GM12878 (cell line): ENCODE data around the gene MAP1LC3B.

Experiments used
- CREB1 ChIP-seq: IDR thresholded peaks from 2 replicates; pipeline ENCODE4 v1.6.1; 2012; ENCODE audit warnings: low read depth, mild to moderate bottlenecking, inconsistent platforms
- EP300 ChIP-seq, 2 experiments: fragments of 150-350 bp in 1 of 2; IDR thresholded peaks; 2 replicates each; pipeline ENCODE4 v1.6.1; 2011 to 2012; ENCODE audit warnings: low read depth in 2 of 2, low read length in 2 of 2, borderline replicate concordance in 1 of 2, improper control_type of control experiment in 1 of 2, inconsistent platforms in 1 of 2; ENCODE audit not compliant: control insufficient read depth in 1 of 2
- GABPA ChIP-seq: IDR thresholded peaks from 2 replicates; pipeline ENCODE4 v1.6.1; 2014; ENCODE audit warnings: antibody characterized with exemption, low read depth, mild to moderate bottlenecking, inconsistent platforms
- MEF2A ChIP-seq: IDR thresholded peaks from 2 replicates; pipeline ENCODE4 v1.6.1; 2011; ENCODE audit warnings: low read depth, mild to moderate bottlenecking, low read length, moderate library complexity; ENCODE audit not compliant: insufficient read depth
- NBN ChIP-seq: fragments of 450-650 bp; IDR thresholded peaks from 2 replicates; pipeline ENCODE4 v1.6.1; 2016
- POLR2A ChIP-seq: IDR thresholded peaks from 2 replicates; pipeline ENCODE4 v1.6.1; 2011; ENCODE audit warnings: low read depth, mild to moderate bottlenecking, low read length
- ZNF274 ChIP-seq: IDR thresholded peaks from one replicate; pipeline ENCODE4 v1.8.0; 2011; ENCODE audit not compliant: insufficient read length, insufficient read depth
- ZZZ3 ChIP-seq: IDR thresholded peaks from 2 replicates; pipeline ENCODE4 v1.6.1; 2011; ENCODE audit warnings: low read depth; ENCODE audit not compliant: control insufficient read depth, insufficient read length
- TF ChIP-seq, protein P1 (sequence below), 3 experiments: IDR thresholded peaks in 2 of 3; conservative IDR thresholded peaks in 1 of 3; 2 replicates each; pipeline ENCODE4 v1.5.1; 2011; ENCODE audit warnings: low read depth in 3 of 3, low read length in 3 of 3, mild to moderate bottlenecking in 3 of 3, control low read depth in 2 of 3, moderate library complexity in 2 of 3, inconsistent platforms in 1 of 3, mixed read lengths in 1 of 3; ENCODE audit not compliant: control insufficient read depth in 2 of 3, insufficient read depth in 1 of 3; ENCODE audit errors: extremely low read depth in 1 of 3
- TF ChIP-seq, protein P2 (sequence below): fragments of 450-650 bp; IDR thresholded peaks from 2 replicates; pipeline ENCODE4 v1.6.1; 2017; ENCODE audit warnings: mild to moderate bottlenecking, moderate library complexity
- TF ChIP-seq, protein P3 (sequence below): IDR thresholded peaks from 2 replicates; pipeline ENCODE4 v1.6.1; 2012; ENCODE audit warnings: low read depth, low read length, improper control_type of control experiment

DNA sequence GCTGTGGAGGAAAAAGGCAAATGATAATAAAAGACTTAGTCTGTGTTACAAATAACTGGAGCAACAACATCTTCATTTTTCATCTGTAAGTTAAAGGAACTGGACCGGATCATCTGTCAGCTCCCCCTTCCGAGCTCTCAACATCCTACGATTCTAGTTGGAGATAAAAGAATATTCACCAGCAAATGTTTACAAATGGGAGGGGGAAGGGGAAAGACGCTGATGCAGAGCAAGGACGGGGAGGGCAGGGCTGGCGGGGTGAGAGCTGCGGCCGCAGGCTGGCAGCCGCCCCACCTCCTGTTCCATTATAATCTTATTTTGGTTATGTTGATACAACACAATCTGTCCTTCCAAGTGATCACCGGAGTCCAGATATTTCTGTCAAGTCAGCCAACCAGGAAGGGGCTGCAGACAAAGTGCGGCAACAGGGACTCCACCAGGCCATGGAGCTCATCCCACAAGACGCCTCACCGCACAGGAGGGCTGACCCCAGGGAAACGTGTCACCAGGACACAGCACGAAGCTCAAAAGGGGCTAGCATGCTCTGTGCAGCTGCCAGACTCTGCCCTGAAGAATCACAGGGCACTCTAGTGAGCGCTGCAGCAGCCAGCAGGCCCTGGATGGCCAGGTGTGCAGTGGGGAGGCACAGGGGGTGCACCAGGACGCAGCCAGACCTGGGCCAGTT lies 28.2 kb upstream of the MAP1LC3B start:
- no peak for TF ChIP-seq ZNF274
- TF ChIP-seq, protein P1, sequence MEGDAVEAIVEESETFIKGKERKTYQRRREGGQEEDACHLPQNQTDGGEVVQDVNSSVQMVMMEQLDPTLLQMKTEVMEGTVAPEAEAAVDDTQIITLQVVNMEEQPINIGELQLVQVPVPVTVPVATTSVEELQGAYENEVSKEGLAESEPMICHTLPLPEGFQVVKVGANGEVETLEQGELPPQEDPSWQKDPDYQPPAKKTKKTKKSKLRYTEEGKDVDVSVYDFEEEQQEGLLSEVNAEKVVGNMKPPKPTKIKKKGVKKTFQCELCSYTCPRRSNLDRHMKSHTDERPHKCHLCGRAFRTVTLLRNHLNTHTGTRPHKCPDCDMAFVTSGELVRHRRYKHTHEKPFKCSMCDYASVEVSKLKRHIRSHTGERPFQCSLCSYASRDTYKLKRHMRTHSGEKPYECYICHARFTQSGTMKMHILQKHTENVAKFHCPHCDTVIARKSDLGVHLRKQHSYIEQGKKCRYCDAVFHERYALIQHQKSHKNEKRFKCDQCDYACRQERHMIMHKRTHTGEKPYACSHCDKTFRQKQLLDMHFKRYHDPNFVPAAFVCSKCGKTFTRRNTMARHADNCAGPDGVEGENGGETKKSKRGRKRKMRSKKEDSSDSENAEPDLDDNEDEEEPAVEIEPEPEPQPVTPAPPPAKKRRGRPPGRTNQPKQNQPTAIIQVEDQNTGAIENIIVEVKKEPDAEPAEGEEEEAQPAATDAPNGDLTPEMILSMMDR (IDR thresholded peaks at IDR 0.05 in 2 of 3, conservative IDR thresholded peaks at IDR 0.05 in 1 of 3; ENCODE audit: control insufficient read depth in 2 of 3, extremely low read depth in 1 of 3, insufficient read depth in 1 of 3, low read depth in 3 of 3, low read length in 3 of 3) = no peak
- TF ChIP-seq ZZZ3 = no peak
- no peak for TF ChIP-seq POLR2A
- TF ChIP-seq CREB1 = no peak
- TF ChIP-seq, protein P2, sequence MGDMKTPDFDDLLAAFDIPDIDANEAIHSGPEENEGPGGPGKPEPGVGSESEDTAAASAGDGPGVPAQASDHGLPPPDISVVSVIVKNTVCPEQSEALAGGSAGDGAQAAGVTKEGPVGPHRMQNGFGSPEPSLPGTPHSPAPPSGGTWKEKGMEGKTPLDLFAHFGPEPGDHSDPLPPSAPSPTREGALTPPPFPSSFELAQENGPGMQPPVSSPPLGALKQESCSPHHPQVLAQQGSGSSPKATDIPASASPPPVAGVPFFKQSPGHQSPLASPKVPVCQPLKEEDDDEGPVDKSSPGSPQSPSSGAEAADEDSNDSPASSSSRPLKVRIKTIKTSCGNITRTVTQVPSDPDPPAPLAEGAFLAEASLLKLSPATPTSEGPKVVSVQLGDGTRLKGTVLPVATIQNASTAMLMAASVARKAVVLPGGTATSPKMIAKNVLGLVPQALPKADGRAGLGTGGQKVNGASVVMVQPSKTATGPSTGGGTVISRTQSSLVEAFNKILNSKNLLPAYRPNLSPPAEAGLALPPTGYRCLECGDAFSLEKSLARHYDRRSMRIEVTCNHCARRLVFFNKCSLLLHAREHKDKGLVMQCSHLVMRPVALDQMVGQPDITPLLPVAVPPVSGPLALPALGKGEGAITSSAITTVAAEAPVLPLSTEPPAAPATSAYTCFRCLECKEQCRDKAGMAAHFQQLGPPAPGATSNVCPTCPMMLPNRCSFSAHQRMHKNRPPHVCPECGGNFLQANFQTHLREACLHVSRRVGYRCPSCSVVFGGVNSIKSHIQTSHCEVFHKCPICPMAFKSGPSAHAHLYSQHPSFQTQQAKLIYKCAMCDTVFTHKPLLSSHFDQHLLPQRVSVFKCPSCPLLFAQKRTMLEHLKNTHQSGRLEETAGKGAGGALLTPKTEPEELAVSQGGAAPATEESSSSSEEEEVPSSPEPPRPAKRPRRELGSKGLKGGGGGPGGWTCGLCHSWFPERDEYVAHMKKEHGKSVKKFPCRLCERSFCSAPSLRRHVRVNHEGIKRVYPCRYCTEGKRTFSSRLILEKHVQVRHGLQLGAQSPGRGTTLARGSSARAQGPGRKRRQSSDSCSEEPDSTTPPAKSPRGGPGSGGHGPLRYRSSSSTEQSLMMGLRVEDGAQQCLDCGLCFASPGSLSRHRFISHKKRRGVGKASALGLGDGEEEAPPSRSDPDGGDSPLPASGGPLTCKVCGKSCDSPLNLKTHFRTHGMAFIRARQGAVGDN = no peak
- no peak for TF ChIP-seq EP300 (IDR thresholded peaks at IDR 0.05; ENCODE audit: borderline replicate concordance in 1 of 2, control insufficient read depth in 1 of 2, low read depth in 2 of 2, low read length in 2 of 2)
- no peak for TF ChIP-seq NBN
- TF ChIP-seq GABPA = no peak
- TF ChIP-seq, protein P3, sequence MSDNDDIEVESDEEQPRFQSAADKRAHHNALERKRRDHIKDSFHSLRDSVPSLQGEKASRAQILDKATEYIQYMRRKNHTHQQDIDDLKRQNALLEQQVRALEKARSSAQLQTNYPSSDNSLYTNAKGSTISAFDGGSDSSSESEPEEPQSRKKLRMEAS = no peak
- TF ChIP-seq MEF2A = no peak
